Measurements from ENCODE around the gene CNFN.

Gene CNFN

DNA sequence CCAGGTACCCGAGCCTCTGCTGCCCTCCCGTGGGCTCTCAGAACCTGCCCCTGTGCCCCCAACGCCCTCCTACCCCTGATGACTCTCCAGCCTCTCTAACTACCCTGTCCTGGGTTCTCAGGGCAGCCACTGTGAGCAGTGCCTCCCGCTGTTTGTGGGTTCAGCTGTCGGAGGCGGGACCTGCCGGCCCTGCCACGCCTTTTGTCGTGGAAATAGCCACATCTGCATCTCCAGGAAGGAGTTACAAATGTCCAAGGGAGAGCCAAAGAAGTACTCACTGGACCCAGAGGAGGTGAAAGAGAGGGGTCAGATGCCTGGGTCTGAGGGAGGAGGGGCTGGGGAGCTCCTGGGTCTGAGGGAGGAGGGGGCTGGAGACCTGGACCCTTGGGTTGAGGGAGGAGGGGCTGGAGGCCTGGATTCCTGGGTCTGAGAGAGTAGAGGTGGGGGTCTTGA, 20.0 kb downstream of the CNFN start:
- ATAC-seq: no peak

DNA sequence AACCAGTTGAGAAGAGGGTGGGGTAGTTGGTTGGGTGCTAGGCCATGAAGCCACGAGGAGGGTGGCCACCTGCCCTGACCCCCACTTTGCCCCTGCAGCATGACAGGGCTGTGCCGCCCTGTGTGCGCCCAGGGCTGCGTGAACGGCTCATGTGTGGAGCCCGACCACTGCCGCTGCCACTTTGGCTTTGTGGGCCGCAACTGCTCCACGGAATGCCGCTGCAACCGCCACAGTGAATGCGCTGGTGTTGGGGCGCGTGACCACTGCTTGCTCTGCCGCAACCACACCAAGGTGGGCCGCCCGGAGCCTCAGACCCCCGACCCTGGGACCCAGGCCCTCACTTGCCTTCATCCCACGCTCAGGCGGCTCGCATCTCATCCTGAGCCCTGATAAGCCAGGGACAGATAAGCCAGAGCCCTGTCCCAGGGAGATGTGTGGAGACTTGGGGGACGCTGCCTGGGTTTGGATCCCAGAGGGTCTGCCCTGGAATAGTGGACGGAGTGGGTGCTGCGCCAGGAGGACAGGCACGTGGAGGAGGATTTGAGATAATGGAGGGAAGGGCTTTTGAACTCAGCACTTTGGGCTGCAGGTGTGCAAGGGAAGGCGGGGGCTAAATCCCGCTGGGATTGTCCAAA, 20.5 kb downstream of the CNFN start:
- TF ChIP-seq, protein P1, sequence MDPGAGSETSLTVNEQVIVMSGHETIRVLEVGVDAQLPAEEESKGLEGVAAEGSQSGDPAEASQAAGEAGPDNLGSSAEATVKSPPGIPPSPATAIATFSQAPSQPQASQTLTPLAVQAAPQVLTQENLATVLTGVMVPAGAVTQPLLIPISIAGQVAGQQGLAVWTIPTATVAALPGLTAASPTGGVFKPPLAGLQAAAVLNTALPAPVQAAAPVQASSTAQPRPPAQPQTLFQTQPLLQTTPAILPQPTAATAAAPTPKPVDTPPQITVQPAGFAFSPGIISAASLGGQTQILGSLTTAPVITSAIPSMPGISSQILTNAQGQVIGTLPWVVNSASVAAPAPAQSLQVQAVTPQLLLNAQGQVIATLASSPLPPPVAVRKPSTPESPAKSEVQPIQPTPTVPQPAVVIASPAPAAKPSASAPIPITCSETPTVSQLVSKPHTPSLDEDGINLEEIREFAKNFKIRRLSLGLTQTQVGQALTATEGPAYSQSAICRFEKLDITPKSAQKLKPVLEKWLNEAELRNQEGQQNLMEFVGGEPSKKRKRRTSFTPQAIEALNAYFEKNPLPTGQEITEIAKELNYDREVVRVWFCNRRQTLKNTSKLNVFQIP (CRISPR knock-in tag; IDR thresholded peaks at IDR 0.05; ENCODE audit: borderline replicate concordance, low read depth): no peak
- no peak for TF ChIP-seq RARB (CRISPR knock-in tag; IDR thresholded peaks at IDR 0.05)
- no peak for TF ChIP-seq ARNTL (CRISPR knock-in tag; IDR thresholded peaks at IDR 0.05; ENCODE audit: borderline replicate concordance, low read depth)
- no peak for TF ChIP-seq ESRRG (CRISPR knock-in tag; IDR thresholded peaks at IDR 0.05)
- TF ChIP-seq OSR1 (CRISPR knock-in tag; IDR thresholded peaks at IDR 0.05): no peak
- no peak for TF ChIP-seq ZFP30 (CRISPR knock-in tag; IDR thresholded peaks at IDR 0.05)
- no peak for ATAC-seq

More for the DNA sequence above, 20.0 kb downstream of the CNFN start:
- TF ChIP-seq ZFP3 (CRISPR knock-in tag; IDR thresholded peaks at IDR 0.05) (no peak), ZNF70 (CRISPR knock-in tag; IDR thresholded peaks at IDR 0.05) (no peak), ESRRG (CRISPR knock-in tag; IDR thresholded peaks at IDR 0.05) (no peak), PPARA (CRISPR knock-in tag; IDR thresholded peaks at IDR 0.05; ENCODE audit: borderline replicate concordance) (no peak), ZC3H10 (CRISPR knock-in tag; IDR thresholded peaks at IDR 0.05) (no peak), CSDC2 (CRISPR knock-in tag; IDR thresholded peaks at IDR 0.05) (no peak), ARNTL (CRISPR knock-in tag; IDR thresholded peaks at IDR 0.05; ENCODE audit: borderline replicate concordance, low read depth) (no peak), TOX (CRISPR knock-in tag; IDR thresholded peaks at IDR 0.05; ENCODE audit: borderline replicate concordance) (no peak), OSR1 (CRISPR knock-in tag; IDR thresholded peaks at IDR 0.05) (no peak)
- TF ChIP-seq, protein P2, sequence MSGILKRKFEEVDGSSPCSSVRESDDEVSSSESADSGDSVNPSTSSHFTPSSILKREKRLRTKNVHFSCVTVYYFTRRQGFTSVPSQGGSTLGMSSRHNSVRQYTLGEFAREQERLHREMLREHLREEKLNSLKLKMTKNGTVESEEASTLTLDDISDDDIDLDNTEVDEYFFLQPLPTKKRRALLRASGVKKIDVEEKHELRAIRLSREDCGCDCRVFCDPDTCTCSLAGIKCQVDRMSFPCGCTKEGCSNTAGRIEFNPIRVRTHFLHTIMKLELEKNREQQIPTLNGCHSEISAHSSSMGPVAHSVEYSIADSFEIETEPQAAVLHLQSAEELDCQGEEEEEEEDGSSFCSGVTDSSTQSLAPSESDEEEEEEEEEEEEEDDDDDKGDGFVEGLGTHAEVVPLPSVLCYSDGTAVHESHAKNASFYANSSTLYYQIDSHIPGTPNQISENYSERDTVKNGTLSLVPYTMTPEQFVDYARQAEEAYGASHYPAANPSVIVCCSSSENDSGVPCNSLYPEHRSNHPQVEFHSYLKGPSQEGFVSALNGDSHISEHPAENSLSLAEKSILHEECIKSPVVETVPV (CRISPR knock-in tag; IDR thresholded peaks at IDR 0.05): no peak

DNA sequence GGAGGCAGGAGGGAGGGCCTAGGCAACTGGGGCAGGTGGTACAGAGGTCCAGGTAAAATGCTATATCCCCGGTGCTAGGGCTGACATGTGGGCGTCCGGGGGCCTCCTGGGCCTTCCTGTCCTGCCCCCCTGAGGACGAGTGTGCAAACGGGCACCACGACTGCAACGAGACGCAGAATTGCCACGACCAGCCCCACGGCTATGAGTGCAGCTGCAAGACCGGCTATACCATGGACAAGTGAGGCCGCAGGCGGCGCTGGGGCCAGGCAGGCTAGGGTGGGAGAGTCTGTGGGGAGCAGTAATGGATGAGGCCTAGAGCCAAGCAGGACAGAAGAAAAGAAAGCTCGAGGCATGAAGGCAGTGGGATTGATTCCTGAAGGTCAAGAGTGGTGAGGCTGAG, 21.3 kb downstream of the CNFN start:
- ATAC-seq: no peak
- TF ChIP-seq ZNF8 (CRISPR knock-in tag; IDR thresholded peaks at IDR 0.05) (no peak), ESRRG (CRISPR knock-in tag; IDR thresholded peaks at IDR 0.05) (no peak), ZNF565 (CRISPR knock-in tag; conservative IDR thresholded peaks at IDR 0.05; ENCODE audit: low read depth) (no peak), TOX (CRISPR knock-in tag; IDR thresholded peaks at IDR 0.05; ENCODE audit: borderline replicate concordance) (no peak), CSDC2 (CRISPR knock-in tag; IDR thresholded peaks at IDR 0.05) (no peak), BACH2 (CRISPR knock-in tag; IDR thresholded peaks at IDR 0.05; ENCODE audit: borderline replicate concordance) (no peak), PPARA (CRISPR knock-in tag; IDR thresholded peaks at IDR 0.05; ENCODE audit: borderline replicate concordance) (no peak)
- TF ChIP-seq, protein P3, sequence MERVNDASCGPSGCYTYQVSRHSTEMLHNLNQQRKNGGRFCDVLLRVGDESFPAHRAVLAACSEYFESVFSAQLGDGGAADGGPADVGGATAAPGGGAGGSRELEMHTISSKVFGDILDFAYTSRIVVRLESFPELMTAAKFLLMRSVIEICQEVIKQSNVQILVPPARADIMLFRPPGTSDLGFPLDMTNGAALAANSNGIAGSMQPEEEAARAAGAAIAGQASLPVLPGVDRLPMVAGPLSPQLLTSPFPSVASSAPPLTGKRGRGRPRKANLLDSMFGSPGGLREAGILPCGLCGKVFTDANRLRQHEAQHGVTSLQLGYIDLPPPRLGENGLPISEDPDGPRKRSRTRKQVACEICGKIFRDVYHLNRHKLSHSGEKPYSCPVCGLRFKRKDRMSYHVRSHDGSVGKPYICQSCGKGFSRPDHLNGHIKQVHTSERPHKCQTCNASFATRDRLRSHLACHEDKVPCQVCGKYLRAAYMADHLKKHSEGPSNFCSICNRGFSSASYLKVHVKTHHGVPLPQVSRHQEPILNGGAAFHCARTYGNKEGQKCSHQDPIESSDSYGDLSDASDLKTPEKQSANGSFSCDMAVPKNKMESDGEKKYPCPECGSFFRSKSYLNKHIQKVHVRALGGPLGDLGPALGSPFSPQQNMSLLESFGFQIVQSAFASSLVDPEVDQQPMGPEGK (CRISPR knock-in tag; IDR thresholded peaks at IDR 0.05; ENCODE audit: borderline replicate concordance): no peak
- TF ChIP-seq, protein P4, sequence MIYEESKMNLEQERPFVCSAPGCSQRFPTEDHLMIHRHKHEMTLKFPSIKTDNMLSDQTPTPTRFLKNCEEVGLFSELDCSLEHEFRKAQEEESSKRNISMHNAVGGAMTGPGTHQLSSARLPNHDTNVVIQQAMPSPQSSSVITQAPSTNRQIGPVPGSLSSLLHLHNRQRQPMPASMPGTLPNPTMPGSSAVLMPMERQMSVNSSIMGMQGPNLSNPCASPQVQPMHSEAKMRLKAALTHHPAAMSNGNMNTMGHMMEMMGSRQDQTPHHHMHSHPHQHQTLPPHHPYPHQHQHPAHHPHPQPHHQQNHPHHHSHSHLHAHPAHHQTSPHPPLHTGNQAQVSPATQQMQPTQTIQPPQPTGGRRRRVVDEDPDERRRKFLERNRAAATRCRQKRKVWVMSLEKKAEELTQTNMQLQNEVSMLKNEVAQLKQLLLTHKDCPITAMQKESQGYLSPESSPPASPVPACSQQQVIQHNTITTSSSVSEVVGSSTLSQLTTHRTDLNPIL (CRISPR knock-in tag; IDR thresholded peaks at IDR 0.05; ENCODE audit: low read depth): no peak

DNA sequence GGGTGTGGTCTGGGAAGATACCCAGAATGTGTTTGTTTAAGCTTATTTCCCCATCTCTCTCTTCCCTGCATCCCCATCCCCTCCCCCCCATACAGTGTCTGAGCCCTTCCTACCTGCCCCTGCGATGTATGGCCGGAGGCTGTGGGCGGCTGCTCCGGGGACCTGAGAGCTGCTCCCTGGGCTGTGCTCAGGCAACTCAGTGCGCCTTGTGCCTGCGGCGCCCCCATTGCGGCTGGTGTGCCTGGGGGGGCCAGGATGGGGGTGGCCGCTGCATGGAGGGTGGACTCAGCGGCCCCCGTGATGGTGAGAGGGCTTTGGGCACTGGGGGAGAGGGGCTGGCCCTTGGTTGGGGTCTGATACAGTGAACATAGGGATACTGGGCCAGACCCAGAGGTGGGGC, 21.7 kb downstream of the CNFN start:
- no peak for TF ChIP-seq TCF4 (CRISPR knock-in tag; IDR thresholded peaks at IDR 0.05; ENCODE audit: borderline replicate concordance)
- no peak for TF ChIP-seq RARB (CRISPR knock-in tag; IDR thresholded peaks at IDR 0.05)
- no peak for ATAC-seq

DNA sequence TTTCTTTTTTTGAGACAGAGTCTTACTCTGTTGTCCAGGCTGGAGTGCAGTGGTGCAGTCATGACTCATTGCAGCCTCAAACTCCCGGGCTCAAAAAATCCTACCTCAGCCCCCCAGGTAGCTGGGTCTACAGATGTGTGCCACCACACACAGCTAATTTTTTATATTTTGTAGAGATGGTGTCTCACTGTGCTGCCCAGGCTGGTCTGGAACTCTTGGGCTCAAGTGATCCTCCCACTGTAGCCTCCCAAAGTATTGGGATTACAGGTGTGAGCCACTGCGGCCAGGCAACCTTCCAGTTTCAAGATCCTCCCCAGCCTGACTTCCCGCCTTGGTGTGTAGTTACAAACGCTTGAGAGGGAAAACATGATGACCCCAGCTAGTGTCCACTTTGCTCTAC, 22.2 kb downstream of the CNFN start:
- TF ChIP-seq, protein P4 (CRISPR knock-in tag; IDR thresholded peaks at IDR 0.05; ENCODE audit: low read depth): no peak

More for the DNA sequence above, 22.2 kb downstream of the CNFN start:
- no peak for ATAC-seq
